A549 treated with ZK216348 at 1 μM for 4 hours (cell line): Measurements from ENCODE around the gene RHOD. TPM values are rescaled to one million over a fixed set of nuclear protein-coding genes. Genes with fewer than 3 reads are reported as not detected.

ENCODE experiments used
- total RNA-seq: library from RNA; stranded (reverse); fragments of 200-300 nt; extraction: Qiagen RNA extraction; gene quantifications from 5 replicates; pipeline ENCODE4 v1.2.3, GENCODE V29; 2022; ENCODE audit warnings: low read depth

Gene RHOD
- 28.9 to 58.5 TPM (median 44.9 TPM) in 5 replicates for total RNA-seq

DNA sequence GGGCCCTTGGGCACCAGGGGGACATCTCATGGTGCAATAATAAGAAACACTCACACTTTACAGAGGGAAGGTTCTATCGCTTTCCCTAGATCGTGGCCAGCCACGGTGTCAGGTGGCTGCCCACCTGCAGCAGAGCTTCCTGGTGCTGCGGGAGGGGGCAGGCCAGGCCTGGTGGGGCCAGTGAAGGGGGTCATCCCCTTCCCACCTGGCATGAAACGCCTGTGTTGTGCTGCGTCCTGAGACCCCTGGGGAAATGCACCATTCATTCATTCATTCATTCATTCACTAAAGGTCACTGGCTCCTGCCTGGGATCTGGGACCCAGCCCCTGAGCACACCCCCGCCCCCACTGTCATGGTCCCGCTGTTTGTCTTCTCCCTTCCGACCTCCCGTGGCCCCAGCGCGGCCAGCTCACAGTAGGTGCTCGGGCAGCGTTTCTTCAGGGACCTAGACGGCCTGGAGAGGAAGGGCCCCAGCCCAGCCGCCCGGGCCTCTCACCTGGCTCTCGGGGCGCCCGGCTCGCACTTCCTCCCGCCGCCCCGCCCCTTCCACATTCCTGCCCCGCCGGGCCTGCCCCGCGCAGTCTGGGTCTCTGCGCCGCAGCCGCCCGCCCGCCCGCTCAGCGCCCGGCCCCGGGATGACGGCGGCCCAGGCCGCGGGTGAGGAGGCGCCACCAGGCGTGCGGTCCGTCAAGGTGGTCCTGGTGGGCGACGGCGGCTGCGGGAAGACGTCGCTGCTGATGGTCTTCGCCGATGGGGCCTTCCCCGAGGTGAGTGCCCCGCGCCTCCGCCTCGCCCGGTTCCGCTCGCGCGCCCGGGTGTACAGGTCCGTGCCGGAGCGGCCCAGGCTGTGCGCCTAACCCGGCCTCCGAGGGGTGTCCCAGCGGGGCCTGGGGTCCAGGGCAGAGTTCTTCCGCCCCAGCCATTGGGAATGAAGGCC, at the start of gene RHOD:
Gene RHOD, plus strand, starts transcription at position 581 of the 938 bp plus-strand sequence. Its CDS starts 56 bp downstream, at position 637.

GRCh38 chr11:67022961-67023956, 33.4 kb upstream of the RHOD start, which contains the start of gene SYT12:
SYT12 (plus strand) TSS chr11:67023134; CDS start chr11:67030145, 7,011 bp downstream.

GRCh38 chr11:67118801-67119584, 62.3 kb downstream of the RHOD start, which contains the start of gene KDM2A:
KDM2A (plus strand) TSS chr11:67119263; CDS start chr11:67121317, 2,054 bp downstream.

Other genes with a start within 250 kb of the RHOD start
- gene RCE1, start 213.4 kb upstream of the RHOD start, total RNA-seq: 32.2 to 54.1 TPM (median 51.3 TPM) in 5 replicates
- gene LRFN4, start 199.8 kb upstream of the RHOD start, total RNA-seq: 43.2 to 119 TPM (median 101 TPM) in 5 replicates
- 18.8 to 44.8 TPM (median 36.0 TPM) in 5 replicates for gene PC, start 98.5 kb upstream of the RHOD start, total RNA-seq
- 34.6 to 89.6 TPM (median 68.0 TPM) in 5 replicates for gene C11orf86, start 81.5 kb upstream of the RHOD start, total RNA-seq
- 13.3 to 22.9 TPM (median 17.8 TPM) in 5 replicates for gene SYT12, start 33.7 kb upstream of the RHOD start, total RNA-seq
- gene KDM2A, start 62.4 kb downstream of the RHOD start, total RNA-seq: 41.7 to 51.3 TPM (median 49.3 TPM) in 5 replicates
- 24.2 to 47.0 TPM (median 42.2 TPM) in 5 replicates for gene GRK2, start 209.6 kb downstream of the RHOD start, total RNA-seq
- gene ANKRD13D, start 232.5 kb downstream of the RHOD start, total RNA-seq: 16.2 to 30.1 TPM (median 24.8 TPM) in 5 replicates
- 18.7 to 29.1 TPM (median 27.1 TPM) in 5 replicates for gene SSH3, start 246.7 kb downstream of the RHOD start, total RNA-seq